HL-60 (cell line): ENCODE measurements around the gene TBC1D17.

ENCODE experiments used
- CTCF ChIP-seq: IDR thresholded peaks from one replicate; pipeline ENCODE4 v1.5.1; 2011; ENCODE audit warnings: low read length, control low read depth, inconsistent platforms; ENCODE audit not compliant: insufficient read depth
- POLR2AphosphoS5 ChIP-seq: IDR thresholded peaks from 2 replicates; pipeline ENCODE4 v1.6.1; 2012; ENCODE audit warnings: low read depth
- SPI1 ChIP-seq: IDR thresholded peaks from 2 replicates; pipeline ENCODE4 v1.6.1; 2012; ENCODE audit warnings: low read depth, mild to moderate bottlenecking, borderline replicate concordance
- TF ChIP-seq, protein P1 (sequence below): IDR thresholded peaks from 2 replicates; pipeline ENCODE4 v1.6.1; 2012; ENCODE audit warnings: low read depth; ENCODE audit not compliant: insufficient replicate concordance

DNA sequence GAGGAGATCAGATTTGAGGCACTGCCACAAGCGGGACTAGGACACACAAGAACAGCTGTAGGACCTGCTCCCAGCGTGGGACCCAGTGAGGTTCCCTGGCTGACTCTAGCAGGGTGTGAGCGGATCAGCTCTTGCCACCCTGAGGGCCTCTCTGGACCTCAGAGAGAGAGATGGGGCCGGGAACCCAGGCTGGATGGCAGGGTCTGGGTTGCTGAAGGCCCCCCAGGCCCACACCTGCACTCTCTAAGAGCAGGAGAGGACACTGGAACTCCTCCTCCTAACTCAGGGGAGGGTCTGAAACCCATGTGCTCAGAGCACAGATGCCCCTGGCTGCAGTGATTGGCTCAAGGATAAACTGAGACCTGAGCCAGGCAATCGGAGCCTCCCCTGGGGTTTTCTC lies 32.7 kb downstream of the TBC1D17 start:
- no peak for TF ChIP-seq CTCF
- no peak for TF ChIP-seq POLR2AphosphoS5
- TF ChIP-seq, protein P1, sequence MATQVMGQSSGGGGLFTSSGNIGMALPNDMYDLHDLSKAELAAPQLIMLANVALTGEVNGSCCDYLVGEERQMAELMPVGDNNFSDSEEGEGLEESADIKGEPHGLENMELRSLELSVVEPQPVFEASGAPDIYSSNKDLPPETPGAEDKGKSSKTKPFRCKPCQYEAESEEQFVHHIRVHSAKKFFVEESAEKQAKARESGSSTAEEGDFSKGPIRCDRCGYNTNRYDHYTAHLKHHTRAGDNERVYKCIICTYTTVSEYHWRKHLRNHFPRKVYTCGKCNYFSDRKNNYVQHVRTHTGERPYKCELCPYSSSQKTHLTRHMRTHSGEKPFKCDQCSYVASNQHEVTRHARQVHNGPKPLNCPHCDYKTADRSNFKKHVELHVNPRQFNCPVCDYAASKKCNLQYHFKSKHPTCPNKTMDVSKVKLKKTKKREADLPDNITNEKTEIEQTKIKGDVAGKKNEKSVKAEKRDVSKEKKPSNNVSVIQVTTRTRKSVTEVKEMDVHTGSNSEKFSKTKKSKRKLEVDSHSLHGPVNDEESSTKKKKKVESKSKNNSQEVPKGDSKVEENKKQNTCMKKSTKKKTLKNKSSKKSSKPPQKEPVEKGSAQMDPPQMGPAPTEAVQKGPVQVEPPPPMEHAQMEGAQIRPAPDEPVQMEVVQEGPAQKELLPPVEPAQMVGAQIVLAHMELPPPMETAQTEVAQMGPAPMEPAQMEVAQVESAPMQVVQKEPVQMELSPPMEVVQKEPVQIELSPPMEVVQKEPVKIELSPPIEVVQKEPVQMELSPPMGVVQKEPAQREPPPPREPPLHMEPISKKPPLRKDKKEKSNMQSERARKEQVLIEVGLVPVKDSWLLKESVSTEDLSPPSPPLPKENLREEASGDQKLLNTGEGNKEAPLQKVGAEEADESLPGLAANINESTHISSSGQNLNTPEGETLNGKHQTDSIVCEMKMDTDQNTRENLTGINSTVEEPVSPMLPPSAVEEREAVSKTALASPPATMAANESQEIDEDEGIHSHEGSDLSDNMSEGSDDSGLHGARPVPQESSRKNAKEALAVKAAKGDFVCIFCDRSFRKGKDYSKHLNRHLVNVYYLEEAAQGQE = no peak
- TF ChIP-seq SPI1 = no peak
